NCI-H774 (cell line): Measurements from ENCODE around the gene ELP6.
"Not testable (repeated sequence)": the region's sequence is repeated elsewhere in the genome, so short reads cannot be mapped to it uniquely, and the experiment has no call there.

Source experiments
- DNase-seq: peaks from one replicate; lab custom pipeline; 2025; lab: John Stamatoyannopoulos, UW

The ELP6 gene

GRCh38 chr3:47464588-47464987 lies 48.9 kb downstream of the ELP6 start:
- DNase-seq = no peak

DNA sequence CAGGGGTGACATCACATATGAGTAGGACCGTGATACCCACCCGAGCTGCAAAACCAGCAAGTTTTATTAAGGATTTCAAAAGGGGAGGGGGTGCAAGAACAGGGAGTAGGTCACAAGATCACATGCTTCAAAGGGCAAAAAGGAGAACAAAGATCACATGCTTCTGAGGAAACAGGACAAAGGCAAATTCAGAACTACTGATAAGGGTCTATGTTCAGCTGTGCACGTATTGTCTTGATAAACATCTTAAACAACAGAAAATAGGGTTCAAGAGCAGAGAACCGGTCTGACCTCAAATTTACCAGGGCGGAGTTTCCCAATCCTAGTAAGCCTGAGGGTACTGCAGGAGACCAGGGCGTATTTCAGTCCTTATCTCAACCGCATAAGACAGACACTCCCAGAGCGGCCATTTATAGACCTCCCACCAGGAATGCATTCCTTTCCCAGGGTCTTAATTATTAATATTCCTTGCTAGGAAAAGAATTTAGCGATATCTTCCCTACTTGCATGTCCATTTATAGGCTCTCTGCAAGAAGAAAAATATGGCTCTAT lies 53.9 kb downstream of the ELP6 start:
- not testable (repeated sequence) for DNase-seq

DNA sequence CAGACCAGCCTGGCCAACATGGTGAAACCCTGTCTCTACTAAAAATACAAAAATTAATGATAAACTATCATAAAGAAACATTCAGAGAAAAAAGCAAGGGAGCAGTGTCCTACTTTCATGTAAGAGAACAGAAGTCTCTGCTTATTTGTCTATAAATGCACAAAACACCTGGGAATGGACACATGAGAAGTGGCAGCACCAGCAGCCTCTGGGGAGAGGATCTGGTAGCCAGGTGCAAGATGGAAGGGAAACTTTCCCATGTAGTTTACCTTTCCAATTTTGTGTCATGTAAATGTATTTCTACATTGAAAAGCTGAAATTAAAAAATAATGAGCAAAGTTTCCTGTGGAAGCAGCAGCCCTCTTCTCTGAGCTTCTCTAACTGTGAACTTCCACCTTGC lies 56.5 kb downstream of the ELP6 start:
- no peak for DNase-seq

DNA sequence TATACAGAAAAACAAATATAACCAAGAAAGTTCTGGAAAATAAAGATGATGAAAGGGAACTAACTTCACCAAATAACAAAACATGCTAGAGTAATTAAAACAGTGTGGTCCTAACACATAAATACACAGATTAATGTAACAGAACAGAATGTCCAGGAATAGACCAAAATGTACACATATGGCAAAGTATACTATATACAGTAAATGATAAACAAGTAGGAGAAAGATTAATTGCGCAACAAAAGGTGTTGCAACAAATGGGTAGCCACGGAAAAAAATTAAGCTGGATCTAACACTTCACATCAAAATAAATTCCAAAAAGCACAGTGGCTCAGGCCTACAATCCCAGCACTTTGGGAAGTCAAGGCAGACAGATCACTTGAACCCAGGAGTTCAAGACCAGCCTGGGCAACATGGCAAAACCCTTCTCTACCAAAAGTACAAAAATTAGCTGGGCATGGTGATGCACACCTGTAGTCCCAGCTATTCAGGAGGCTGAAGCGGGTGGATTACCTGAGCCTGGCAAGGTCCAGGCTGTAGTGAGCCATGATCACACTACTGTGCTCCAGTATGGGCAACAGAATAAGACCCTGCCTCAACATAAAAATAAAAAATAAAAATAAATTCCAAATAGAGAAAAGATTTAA lies 57.6 kb downstream of the ELP6 start:
- no peak for DNase-seq

DNA sequence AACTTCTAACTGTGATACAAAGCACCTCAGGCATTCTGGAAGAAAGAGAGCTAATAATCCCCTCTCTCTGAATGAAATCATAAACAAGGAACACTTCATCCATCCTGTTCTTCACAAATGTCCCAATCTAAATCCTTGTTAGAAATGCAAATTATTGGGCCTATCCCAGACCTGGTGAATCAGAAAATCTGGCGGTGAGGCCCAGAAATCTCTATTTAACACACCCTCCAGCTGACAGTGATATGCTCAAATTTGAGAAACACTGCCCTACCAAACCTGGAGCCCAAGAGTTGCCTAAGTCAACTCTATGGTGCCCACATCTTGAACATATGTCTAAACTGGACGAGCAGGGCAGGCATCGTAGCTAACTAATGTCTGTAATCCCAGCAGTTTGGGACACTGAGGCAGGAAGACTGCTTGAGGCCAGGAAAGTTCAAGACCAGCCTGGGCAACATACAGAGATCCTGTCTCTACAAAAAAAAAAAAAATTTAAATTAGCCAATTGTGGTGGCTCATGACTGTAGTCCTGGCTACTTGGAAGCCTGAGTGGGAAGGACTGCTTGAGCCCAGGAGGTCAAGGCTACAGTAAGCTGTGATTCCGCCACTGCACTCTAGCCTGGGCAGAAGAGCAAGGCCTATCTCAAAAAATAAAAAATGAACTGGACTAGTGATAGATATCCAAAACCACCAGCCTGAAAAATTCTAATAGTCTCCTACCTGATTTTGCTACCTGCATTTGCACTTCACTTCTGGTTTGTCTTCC lies 60.9 kb downstream of the ELP6 start:
- DNase-seq = no peak
